Measurements from ENCODE around the gene UBE3B.

DNA sequence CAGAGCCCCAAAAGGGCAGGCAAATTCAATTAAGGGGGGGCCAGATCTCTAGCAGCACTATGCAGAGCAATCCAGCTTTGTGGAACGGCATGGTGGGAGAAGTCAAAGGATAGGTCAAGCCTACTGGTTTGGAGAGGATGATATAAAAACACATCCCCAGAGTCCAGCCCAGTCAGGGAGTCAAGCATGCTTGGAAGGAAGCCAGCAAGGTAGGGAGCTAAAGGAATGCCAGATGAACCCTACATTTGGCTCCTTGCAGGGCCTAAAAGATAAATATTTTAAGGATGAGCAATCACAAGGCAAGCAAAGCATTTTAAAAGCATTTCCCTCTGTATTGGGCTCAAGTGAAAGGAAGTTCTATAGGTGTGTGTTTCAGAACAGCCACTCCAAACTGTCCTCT, 21.7 kb upstream of the UBE3B start:
- TF ChIP-seq, protein P1, sequence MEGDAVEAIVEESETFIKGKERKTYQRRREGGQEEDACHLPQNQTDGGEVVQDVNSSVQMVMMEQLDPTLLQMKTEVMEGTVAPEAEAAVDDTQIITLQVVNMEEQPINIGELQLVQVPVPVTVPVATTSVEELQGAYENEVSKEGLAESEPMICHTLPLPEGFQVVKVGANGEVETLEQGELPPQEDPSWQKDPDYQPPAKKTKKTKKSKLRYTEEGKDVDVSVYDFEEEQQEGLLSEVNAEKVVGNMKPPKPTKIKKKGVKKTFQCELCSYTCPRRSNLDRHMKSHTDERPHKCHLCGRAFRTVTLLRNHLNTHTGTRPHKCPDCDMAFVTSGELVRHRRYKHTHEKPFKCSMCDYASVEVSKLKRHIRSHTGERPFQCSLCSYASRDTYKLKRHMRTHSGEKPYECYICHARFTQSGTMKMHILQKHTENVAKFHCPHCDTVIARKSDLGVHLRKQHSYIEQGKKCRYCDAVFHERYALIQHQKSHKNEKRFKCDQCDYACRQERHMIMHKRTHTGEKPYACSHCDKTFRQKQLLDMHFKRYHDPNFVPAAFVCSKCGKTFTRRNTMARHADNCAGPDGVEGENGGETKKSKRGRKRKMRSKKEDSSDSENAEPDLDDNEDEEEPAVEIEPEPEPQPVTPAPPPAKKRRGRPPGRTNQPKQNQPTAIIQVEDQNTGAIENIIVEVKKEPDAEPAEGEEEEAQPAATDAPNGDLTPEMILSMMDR (conservative IDR thresholded peaks at IDR 0.05; ENCODE audit: low read length): no peak
- no peak for TF ChIP-seq EZH2phosphoT487 (IDR thresholded peaks at IDR 0.05; ENCODE audit: borderline replicate concordance)
